NCI-H526 (cell line): ENCODE measurements around the gene CD244.

ENCODE experiments used
- DNase-seq, 2 experiments: peaks; one replicate each; lab custom pipeline; 2025; lab: John Stamatoyannopoulos, UW

CD244 gene

GRCh38 chr1:160781186-160781766 lies 81.4 kb downstream of the CD244 start:
- DNase-seq, result peak; percentile 90 to 93

GRCh38 chr1:160780398-160780755 lies 82.3 kb downstream of the CD244 start:
- DNase-seq, result no peak
